Measurements from ENCODE around the gene EXOC3L2. TPM values are rescaled to one million over a fixed set of nuclear protein-coding genes. Genes with fewer than 3 reads are reported as not detected.
"Not testable (repeated sequence)": the region's sequence is repeated elsewhere in the genome, so short reads cannot be mapped to it uniquely, and the experiment has no call there.

Gene EXOC3L2
- polyA plus RNA-seq, 1 experiment = 0.04 TPM

- CTCF ChIA-PET = interaction anchor here (1.0 kb wide), 1 partner anchor 13 kb away, joined by 4 read pairs; no protein-coding TSS in a partner anchor
- peaks cover 28% of the 10 kb centered on the region for H3K36me3 ChIP-seq (ENCODE audit: control insufficient read depth, insufficient read depth, low read length)
- TF ChIP-seq, protein P1, sequence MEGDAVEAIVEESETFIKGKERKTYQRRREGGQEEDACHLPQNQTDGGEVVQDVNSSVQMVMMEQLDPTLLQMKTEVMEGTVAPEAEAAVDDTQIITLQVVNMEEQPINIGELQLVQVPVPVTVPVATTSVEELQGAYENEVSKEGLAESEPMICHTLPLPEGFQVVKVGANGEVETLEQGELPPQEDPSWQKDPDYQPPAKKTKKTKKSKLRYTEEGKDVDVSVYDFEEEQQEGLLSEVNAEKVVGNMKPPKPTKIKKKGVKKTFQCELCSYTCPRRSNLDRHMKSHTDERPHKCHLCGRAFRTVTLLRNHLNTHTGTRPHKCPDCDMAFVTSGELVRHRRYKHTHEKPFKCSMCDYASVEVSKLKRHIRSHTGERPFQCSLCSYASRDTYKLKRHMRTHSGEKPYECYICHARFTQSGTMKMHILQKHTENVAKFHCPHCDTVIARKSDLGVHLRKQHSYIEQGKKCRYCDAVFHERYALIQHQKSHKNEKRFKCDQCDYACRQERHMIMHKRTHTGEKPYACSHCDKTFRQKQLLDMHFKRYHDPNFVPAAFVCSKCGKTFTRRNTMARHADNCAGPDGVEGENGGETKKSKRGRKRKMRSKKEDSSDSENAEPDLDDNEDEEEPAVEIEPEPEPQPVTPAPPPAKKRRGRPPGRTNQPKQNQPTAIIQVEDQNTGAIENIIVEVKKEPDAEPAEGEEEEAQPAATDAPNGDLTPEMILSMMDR (IDR thresholded peaks at IDR 0.05; ENCODE audit: insufficient read depth, low read depth, low read length) = no peak
- POLR2A ChIA-PET = no interaction called here
- DNase-seq (ENCODE audit: low read depth) = no peak
- no peak overlapping the region for H3K4me3 ChIP-seq (ENCODE audit: low read depth, low read length)
- no peaks in the 10 kb centered on the region for H3K27me3 ChIP-seq (ENCODE audit: control insufficient read depth, insufficient read depth, low read length)
Observed at GRCh38 chr19:45275370-45275971, 30.3 kb upstream of the EXOC3L2 start.

GRCh38 chr19:45273521-45273855 is 28.3 kb upstream of the EXOC3L2 start:
- TF ChIP-seq, protein P1 (IDR thresholded peaks at IDR 0.05; ENCODE audit: insufficient read depth, low read depth, low read length) = no peak
- no peak for DNase-seq (ENCODE audit: low read depth)
- CTCF ChIA-PET = interaction anchor here (0.6 to 0.9 kb wide), 2 partner anchors 65 to 127 kb away, joined by 3 read pairs; no protein-coding TSS in a partner anchor

GRCh38 chr19:45271735-45272108 is 26.5 kb upstream of the EXOC3L2 start:
- Histone ChIP-seq H3K36me3 (ENCODE audit: control insufficient read depth, insufficient read depth, low read length) (peaks cover 30% of the 10 kb centered on the region), H3K27me3 (ENCODE audit: control insufficient read depth, insufficient read depth, low read length) (no peaks in the 10 kb centered on the region), H3K4me3 (ENCODE audit: low read depth, low read length) (no peak overlapping the region)
- ChIA-PET CTCF (no interaction called here), POLR2A (no interaction called here)
- TF ChIP-seq, protein P1 (IDR thresholded peaks at IDR 0.05; ENCODE audit: insufficient read depth, low read depth, low read length) = no peak
- DNase-seq (ENCODE audit: low read depth) = no peak

More at GRCh38 chr19:45273521-45273855, 28.3 kb upstream of the EXOC3L2 start:
- Histone ChIP-seq H3K27me3 (ENCODE audit: control insufficient read depth, insufficient read depth, low read length) (no peaks in the 10 kb centered on the region), H3K4me3 (ENCODE audit: low read depth, low read length) (no peak overlapping the region), H3K36me3 (ENCODE audit: control insufficient read depth, insufficient read depth, low read length) (peaks cover 33% of the 10 kb centered on the region)
- POLR2A ChIA-PET = no interaction called here

- Histone ChIP-seq H3K27me3 (ENCODE audit: control insufficient read depth, insufficient read depth, low read length) (no peaks in the 10 kb centered on the region), H3K4me3 (ENCODE audit: low read depth, low read length) (no peak overlapping the region), H3K36me3 (ENCODE audit: control insufficient read depth, insufficient read depth, low read length) (peaks cover 30% of the 10 kb centered on the region)
- no peak for DNase-seq (ENCODE audit: low read depth)
- TF ChIP-seq, protein P1 (IDR thresholded peaks at IDR 0.05; ENCODE audit: insufficient read depth, low read depth, low read length) = no peak
- ChIA-PET POLR2A (no interaction called here), CTCF (no interaction called here)
Observed at GRCh38 chr19:45271098-45271734, 26.0 kb upstream of the EXOC3L2 start.

GRCh38 chr19:45269939-45270338 is 24.7 kb upstream of the EXOC3L2 start:
- H3K27me3 ChIP-seq (ENCODE audit: control insufficient read depth, insufficient read depth, low read length); DNase-seq (ENCODE audit: low read depth); H3K4me3 ChIP-seq (ENCODE audit: low read depth, low read length); POLR2A ChIA-PET; CTCF ChIA-PET: not testable (repeated sequence)
- H3K36me3 ChIP-seq (ENCODE audit: control insufficient read depth, insufficient read depth, low read length) = peaks cover 29% of the 10 kb centered on the region
